Panc1 (cell line): ENCODE data around the gene GUK1. TPM values are rescaled to one million over a fixed set of nuclear protein-coding genes. Genes with fewer than 3 reads are reported as not detected.

ENCODE experiments used
- ATAC-seq: fragments of 200-7000 bp; cut with Tn5 transposase; 2 replicates; pipeline ENCODE4 v1.9.1; 2020; ENCODE audit warnings: mild to moderate bottlenecking, moderate library complexity
- BruUV-seq: library from RNA; stranded (reverse); fragments of 400-500 nt; replicated peaks from 2 replicates; lab custom pipeline; 2021; lab: Mats Ljungman, UMichigan
- CTCF ChIA-PET: fragments of 300-600 bp; sonication (Branson Sonifier 250); formaldehyde crosslinking; loops from one replicate; lab custom pipeline; 2022; ENCODE audit warnings: antibody characterized with exemption; lab: Charles Lee
- POLR2A ChIA-PET: fragments of 300-600 bp; sonication (Branson Sonifier 250); formaldehyde crosslinking; loops from one replicate; lab custom pipeline; 2022; ENCODE audit warnings: antibody characterized with exemption; lab: Charles Lee
- DNase-seq: peaks from one replicate; pipeline ENCODE4 v3.0.0-alpha.2; 2010; ENCODE audit warnings: low read depth, low spot score
- H3K27ac ChIP-seq: 2 replicates; pipeline ENCODE4 v1.5.1; 2011; ENCODE audit warnings: mild to moderate bottlenecking, low read length, inconsistent platforms
- H3K27me3 ChIP-seq: fragments of 200-500 bp; sonication (Bioruptor generic); 2 replicates; pipeline ENCODE4 v1.6.0; 2014; ENCODE audit warnings: low read length, inconsistent platforms; ENCODE audit not compliant: control insufficient read depth, insufficient read depth
- H3K36me3 ChIP-seq: fragments of 200-500 bp; sonication (Bioruptor generic); 2 replicates; pipeline ENCODE4 v1.5.1; 2014; ENCODE audit warnings: inconsistent platforms, mild to moderate bottlenecking, low read length, moderate library complexity; ENCODE audit not compliant: control insufficient read depth, insufficient read depth
- H3K4me1 ChIP-seq: 2 replicates; pipeline ENCODE4 v1.5.1; 2011; ENCODE audit warnings: inconsistent platforms, mild to moderate bottlenecking, low read length, moderate library complexity; ENCODE audit not compliant: control insufficient read depth, insufficient read depth
- H3K4me3 ChIP-seq, 2 experiments: 2 replicates each; pipeline ENCODE4 v1.5.1; 2011 to 2012; ENCODE audit warnings: low read depth in 2 of 2, low read length in 2 of 2, mild to moderate bottlenecking in 2 of 2, inconsistent platforms in 1 of 2, moderate library complexity in 1 of 2
- H3K9me3 ChIP-seq: fragments of 200-500 bp; sonication (Bioruptor generic); 2 replicates; pipeline ENCODE4 v1.5.1; 2014; ENCODE audit warnings: low read depth, mild to moderate bottlenecking, inconsistent platforms, low read length, moderate library complexity; ENCODE audit not compliant: control insufficient read depth, insufficient read depth
- POLR2AphosphoS5 ChIP-seq: IDR thresholded peaks from 2 replicates; pipeline ENCODE4 v1.6.1; 2012; ENCODE audit warnings: mild to moderate bottlenecking, low read depth, low read length, moderate library complexity
- SIN3A ChIP-seq: IDR thresholded peaks from 2 replicates; pipeline ENCODE4 v1.6.1; 2012; ENCODE audit warnings: low read depth, mild to moderate bottlenecking, low read length, moderate library complexity, borderline replicate concordance; ENCODE audit not compliant: insufficient read depth
- TCF7L2 ChIP-seq: IDR thresholded peaks from 2 replicates; pipeline ENCODE4 v1.6.1; 2011; ENCODE audit warnings: mild to moderate bottlenecking, low read depth, low read length, inconsistent platforms
- in situ Hi-C: cut with HindIII; loops from 2 replicates; pipeline ENCODE4 v1.10.0; 2016; ENCODE audit warnings: low sequenced_read_pairs, low pct_unique_long_range_greater_than_20kb
- intact Hi-C: fragments of 100-400 bp; cut with micrococcal nuclease; formaldehyde crosslinking; loops from one replicate; pipeline ENCODE4 v1.10.0; 2022; ENCODE audit not compliant: unreplicated experiment
- total RNA-seq: library from RNA; stranded (reverse); gene quantifications from one replicate; pipeline ENCODE4 v1.2.1, GENCODE V29; 2021; ENCODE audit not compliant: unreplicated experiment
- TF ChIP-seq, protein P1 (sequence below), 2 experiments: IDR thresholded peaks; 2 replicates each; pipeline ENCODE4 v1.6.1; 2011 to 2012; ENCODE audit warnings: low read depth in 2 of 2, control low read depth in 1 of 2, low read length in 1 of 2, mild to moderate bottlenecking in 1 of 2, moderate library complexity in 1 of 2; ENCODE audit not compliant: insufficient read depth in 1 of 2
- TF ChIP-seq, protein P2 (sequence below): fragments of 450-650 bp; IDR thresholded peaks from 2 replicates; pipeline ENCODE4 v1.5.1; 2017; ENCODE audit warnings: mild to moderate bottlenecking

The GUK1 gene
- total RNA-seq, 1 experiment from 2014 or later = 188 TPM

DNA sequence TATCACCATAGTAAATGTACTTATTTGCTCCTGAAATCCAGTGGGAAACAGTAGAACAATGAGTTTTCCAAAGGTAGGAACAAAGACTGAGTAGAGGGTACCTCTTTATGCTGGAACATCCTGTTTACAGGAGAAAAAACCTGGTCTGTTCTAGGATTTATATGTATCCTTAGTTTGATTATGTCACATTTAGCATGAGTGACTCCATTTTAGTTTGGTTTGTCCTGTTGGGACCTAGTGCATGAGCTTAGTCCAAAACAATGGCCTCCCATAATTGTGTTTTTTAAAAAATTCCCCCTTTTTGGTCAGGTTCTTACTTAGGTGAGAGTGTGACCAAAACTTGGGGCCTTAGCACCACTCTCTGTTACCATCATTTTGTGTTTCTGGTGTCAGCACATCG, 27.5 kb upstream of the GUK1 start:
- H3K4me3 ChIP-seq = no peak overlapping the region
- POLR2A ChIA-PET = no interaction called here
- H3K36me3 ChIP-seq = peaks cover 2% of the 10 kb centered on the region; the same call in 1 of the 2 replicates
- H3K9me3 ChIP-seq = no peaks in the 10 kb centered on the region
- no TSS peak for BruUV-seq
- H3K4me1 ChIP-seq = peaks cover 5% of the 10 kb centered on the region; the same call in 1 of the 2 replicates
- in situ Hi-C loops = no loop called here
- no peak overlapping the region for H3K27ac ChIP-seq
- intact Hi-C loops = no loop called here
- TF ChIP-seq, protein P1, sequence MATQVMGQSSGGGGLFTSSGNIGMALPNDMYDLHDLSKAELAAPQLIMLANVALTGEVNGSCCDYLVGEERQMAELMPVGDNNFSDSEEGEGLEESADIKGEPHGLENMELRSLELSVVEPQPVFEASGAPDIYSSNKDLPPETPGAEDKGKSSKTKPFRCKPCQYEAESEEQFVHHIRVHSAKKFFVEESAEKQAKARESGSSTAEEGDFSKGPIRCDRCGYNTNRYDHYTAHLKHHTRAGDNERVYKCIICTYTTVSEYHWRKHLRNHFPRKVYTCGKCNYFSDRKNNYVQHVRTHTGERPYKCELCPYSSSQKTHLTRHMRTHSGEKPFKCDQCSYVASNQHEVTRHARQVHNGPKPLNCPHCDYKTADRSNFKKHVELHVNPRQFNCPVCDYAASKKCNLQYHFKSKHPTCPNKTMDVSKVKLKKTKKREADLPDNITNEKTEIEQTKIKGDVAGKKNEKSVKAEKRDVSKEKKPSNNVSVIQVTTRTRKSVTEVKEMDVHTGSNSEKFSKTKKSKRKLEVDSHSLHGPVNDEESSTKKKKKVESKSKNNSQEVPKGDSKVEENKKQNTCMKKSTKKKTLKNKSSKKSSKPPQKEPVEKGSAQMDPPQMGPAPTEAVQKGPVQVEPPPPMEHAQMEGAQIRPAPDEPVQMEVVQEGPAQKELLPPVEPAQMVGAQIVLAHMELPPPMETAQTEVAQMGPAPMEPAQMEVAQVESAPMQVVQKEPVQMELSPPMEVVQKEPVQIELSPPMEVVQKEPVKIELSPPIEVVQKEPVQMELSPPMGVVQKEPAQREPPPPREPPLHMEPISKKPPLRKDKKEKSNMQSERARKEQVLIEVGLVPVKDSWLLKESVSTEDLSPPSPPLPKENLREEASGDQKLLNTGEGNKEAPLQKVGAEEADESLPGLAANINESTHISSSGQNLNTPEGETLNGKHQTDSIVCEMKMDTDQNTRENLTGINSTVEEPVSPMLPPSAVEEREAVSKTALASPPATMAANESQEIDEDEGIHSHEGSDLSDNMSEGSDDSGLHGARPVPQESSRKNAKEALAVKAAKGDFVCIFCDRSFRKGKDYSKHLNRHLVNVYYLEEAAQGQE (IDR thresholded peaks at IDR 0.05; ENCODE audit: insufficient read depth in 1 of 2, low read depth in 2 of 2, low read length in 1 of 2) = no peak
- TF ChIP-seq POLR2AphosphoS5 = no peak
- no peak for TF ChIP-seq TCF7L2
- TF ChIP-seq, protein P2, sequence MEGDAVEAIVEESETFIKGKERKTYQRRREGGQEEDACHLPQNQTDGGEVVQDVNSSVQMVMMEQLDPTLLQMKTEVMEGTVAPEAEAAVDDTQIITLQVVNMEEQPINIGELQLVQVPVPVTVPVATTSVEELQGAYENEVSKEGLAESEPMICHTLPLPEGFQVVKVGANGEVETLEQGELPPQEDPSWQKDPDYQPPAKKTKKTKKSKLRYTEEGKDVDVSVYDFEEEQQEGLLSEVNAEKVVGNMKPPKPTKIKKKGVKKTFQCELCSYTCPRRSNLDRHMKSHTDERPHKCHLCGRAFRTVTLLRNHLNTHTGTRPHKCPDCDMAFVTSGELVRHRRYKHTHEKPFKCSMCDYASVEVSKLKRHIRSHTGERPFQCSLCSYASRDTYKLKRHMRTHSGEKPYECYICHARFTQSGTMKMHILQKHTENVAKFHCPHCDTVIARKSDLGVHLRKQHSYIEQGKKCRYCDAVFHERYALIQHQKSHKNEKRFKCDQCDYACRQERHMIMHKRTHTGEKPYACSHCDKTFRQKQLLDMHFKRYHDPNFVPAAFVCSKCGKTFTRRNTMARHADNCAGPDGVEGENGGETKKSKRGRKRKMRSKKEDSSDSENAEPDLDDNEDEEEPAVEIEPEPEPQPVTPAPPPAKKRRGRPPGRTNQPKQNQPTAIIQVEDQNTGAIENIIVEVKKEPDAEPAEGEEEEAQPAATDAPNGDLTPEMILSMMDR = no peak
- no peak for TF ChIP-seq SIN3A
- CTCF ChIA-PET = no interaction called here
- no peaks in the 10 kb centered on the region for H3K27me3 ChIP-seq
- no peak for ATAC-seq
- DNase-seq = no peak

DNA sequence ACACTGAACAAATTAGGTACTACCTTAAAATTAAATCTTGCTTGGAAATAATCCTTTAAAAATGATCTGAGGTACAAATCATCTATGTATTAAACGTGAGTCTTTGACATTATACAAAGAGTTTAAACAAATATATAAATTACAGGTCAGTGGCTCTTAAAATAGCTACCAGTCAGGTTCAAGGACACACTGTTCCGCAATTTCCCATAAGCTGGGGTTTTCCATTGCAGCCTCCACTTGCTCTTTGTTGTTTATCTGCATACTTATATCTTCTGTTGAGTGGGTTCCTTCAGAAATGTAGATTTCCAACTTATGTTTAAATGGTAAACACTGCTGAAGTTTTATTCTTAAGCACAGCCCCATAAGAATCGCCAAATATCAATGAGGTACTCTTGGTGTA, 25.3 kb upstream of the GUK1 start:
- Histone ChIP-seq H3K4me3 (no peak overlapping the region), H3K4me1 (no peaks in the 10 kb centered on the region), H3K36me3 (no peaks in the 10 kb centered on the region; the same call in 1 of the 2 replicates), H3K9me3 (peaks cover 9% of the 10 kb centered on the region; the same call in 1 of the 2 replicates), H3K27me3 (no peaks in the 10 kb centered on the region), H3K27ac (no peak overlapping the region)
- in situ Hi-C loops (no loop called here), intact Hi-C loops (no loop called here)
- ATAC-seq (no peak), DNase-seq (no peak)
- no TSS peak for BruUV-seq
- POLR2A ChIA-PET = no interaction called here
- CTCF ChIA-PET = no interaction called here
- TF ChIP-seq, protein P2 = no peak
- TF ChIP-seq SIN3A (no peak), TCF7L2 (no peak), POLR2AphosphoS5 (no peak)
- TF ChIP-seq, protein P1 (IDR thresholded peaks at IDR 0.05; ENCODE audit: insufficient read depth in 1 of 2, low read depth in 2 of 2, low read length in 1 of 2) = no peak
